ENCODE results near the gene ATAD3C.
"Not testable (repeated sequence)": the region's sequence is repeated elsewhere in the genome, so short reads cannot be mapped to it uniquely, and the experiment has no call there.

GRCh38 chr1:1412311-1412902 is 37.1 kb upstream of the ATAD3C start:
- not testable (repeated sequence) for TF ChIP-seq POLR2A (IDR thresholded peaks at IDR 0.05)
- TF ChIP-seq, protein P1, sequence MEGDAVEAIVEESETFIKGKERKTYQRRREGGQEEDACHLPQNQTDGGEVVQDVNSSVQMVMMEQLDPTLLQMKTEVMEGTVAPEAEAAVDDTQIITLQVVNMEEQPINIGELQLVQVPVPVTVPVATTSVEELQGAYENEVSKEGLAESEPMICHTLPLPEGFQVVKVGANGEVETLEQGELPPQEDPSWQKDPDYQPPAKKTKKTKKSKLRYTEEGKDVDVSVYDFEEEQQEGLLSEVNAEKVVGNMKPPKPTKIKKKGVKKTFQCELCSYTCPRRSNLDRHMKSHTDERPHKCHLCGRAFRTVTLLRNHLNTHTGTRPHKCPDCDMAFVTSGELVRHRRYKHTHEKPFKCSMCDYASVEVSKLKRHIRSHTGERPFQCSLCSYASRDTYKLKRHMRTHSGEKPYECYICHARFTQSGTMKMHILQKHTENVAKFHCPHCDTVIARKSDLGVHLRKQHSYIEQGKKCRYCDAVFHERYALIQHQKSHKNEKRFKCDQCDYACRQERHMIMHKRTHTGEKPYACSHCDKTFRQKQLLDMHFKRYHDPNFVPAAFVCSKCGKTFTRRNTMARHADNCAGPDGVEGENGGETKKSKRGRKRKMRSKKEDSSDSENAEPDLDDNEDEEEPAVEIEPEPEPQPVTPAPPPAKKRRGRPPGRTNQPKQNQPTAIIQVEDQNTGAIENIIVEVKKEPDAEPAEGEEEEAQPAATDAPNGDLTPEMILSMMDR (IDR thresholded peaks at IDR 0.05): not testable (repeated sequence)

Measured in heart left ventricle (tissue), 13 donors.